Measurements from ENCODE around the gene TECRL.

TECRL gene

GRCh38 chr4:64326507-64326906, 82.7 kb downstream of the TECRL start:
- no peak for DNase-seq

DNA sequence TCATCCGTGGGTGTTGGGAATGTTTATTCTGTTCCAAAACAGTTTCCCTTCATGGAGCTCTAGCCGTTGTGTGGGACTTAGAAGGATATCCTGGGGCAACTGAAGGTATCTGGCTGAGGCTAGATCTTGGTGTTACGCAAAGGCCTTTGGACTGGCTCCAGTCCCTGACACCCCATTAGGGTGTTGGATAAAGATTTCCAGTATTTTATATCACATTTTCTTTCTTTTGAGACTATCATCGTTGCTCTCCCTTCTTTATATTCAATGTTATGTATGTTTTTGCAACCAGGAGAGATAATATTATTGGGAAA, 103.0 kb downstream of the TECRL start:
- no peak for DNase-seq

GRCh38 chr4:64305565-64306254, 103.5 kb downstream of the TECRL start:
- no peak for DNase-seq

- DNase-seq: no peak
Measured at GRCh38 chr4:64272432-64272831, 136.8 kb downstream of the TECRL start.

- no peak for DNase-seq
Measured at GRCh38 chr4:64271601-64272081, 137.6 kb downstream of the TECRL start.

- DNase-seq: no peak
Measured at GRCh38 chr4:64266669-64267068, 142.6 kb downstream of the TECRL start.

- no peak for DNase-seq
Measured at GRCh38 chr4:64266263-64266662, 143.0 kb downstream of the TECRL start.

GRCh38 chr4:64251781-64252180, 157.5 kb downstream of the TECRL start:
- DNase-seq: no peak

GRCh38 chr4:64250488-64250887, 158.8 kb downstream of the TECRL start:
- DNase-seq: no peak

- no peak for DNase-seq
Measured at GRCh38 chr4:64250061-64250460, 159.2 kb downstream of the TECRL start.

GRCh38 chr4:64248186-64248585, 161.1 kb downstream of the TECRL start:
- no peak for DNase-seq

DNA sequence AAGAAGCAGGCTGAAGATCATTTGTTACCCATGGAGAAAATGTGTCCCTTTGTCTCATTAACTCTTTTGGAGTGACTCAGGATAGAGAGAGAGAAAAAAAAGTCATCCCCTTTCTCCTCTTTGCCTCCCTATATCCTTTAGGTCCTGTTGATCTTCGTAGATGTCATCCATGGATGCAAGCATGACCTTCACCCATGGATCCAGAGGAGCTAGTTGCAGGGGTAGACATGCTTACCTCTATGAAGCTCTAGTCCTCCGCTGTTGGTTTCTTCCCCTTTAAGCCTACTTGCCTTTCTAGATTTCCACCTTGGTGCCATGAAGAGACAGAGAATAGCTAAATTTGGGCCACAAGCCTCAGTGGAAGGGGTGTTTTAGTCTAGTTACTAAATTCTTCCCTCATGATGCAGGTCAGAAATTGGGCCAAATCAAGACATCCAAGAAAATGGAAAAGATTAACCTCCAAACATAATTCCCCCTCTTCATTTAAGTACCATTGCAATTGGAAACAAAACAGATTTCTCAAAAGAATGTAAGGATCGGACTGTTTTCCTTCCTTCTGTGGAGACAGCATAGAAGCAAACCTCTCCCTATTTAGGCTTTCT, 178.4 kb downstream of the TECRL start:
- no peak for DNase-seq
